ENCODE data around the gene OPCML.

OPCML gene

GRCh38 chr11:132638423-132638822 lies 893.9 kb downstream of the OPCML start:
- no peak for DNase-seq

- DNase-seq: no peak
These were observed 895.8 kb downstream of the OPCML start for GRCh38 chr11:132636523-132636922.

DNA sequence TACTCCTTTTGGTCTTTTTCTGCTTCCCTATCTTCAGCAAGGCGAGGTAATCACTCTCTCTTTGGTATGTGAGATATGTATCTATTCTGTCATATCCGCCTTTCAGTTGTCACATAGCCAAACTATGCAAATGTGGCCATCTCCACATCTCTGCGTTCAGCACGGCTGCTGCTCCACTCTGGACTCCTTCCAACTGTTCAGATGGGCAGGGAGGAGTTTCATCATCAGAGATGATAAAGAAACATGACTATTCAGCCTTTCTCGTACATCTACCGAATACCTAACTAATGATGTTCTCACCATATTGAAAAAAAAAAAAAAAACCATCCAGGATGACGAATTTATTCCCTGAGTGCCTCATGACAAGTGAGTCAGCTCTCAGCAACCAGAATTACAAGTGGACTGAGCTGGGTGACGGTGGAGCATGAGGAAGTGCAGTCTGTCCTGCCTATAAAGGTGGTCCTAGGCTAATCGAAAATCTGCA lies 899.6 kb downstream of the OPCML start:
- no peak for DNase-seq

- DNase-seq: no peak
These were observed 900.3 kb downstream of the OPCML start for GRCh38 chr11:132631989-132632388.

DNA sequence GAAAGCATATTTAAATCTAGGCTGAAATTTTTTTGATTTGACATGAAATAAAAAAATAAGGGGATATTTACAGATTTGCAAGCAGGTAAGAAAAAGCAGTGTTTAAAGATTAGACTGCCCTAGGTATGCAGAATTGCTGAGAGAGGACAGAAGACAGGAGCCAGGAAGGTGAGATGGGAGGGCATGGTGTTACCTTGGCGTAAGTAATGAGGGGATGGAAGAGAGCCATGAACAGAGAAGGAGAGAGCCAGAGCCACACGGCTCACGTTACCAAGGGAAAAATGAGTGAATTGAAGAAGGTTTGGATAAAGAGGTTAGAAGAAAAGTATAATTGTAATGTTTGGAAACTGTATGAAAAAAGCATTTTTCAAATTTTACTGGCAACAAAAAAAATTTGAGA lies 904.3 kb downstream of the OPCML start:
- no peak for DNase-seq

- no peak for DNase-seq
These were observed 905.9 kb downstream of the OPCML start for GRCh38 chr11:132626446-132626845.

- DNase-seq: no peak
These were observed 908.8 kb downstream of the OPCML start for GRCh38 chr11:132623511-132623910.

DNA sequence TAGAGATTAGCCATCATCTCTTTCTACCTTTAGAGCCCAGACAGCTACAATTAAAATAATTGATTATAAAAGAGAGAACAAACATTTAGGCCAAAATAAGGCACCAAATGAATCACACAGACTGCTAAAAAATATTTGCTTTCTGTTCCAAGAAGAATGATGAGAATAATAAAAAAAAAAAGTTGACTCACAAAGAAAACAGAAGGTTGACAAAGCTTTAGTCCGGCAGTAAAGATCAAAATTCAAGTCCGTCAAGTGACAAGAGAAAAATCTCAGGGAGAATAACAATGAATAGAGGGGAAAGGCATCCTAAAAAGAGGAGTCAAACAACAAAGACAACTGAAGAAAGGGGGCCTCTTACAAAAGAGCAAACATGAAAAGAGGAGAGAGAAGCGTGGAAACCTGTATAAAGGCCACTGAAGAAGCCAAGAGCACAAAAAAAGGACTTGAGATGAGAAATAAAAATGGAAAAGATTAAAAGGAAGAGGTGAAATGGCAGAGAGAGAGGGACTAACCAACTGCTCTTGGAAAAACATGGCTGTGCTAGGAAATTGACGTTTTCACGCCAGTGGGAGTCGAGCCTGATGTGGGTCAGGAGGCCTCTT lies 910.2 kb downstream of the OPCML start:
- no peak for DNase-seq

DNA sequence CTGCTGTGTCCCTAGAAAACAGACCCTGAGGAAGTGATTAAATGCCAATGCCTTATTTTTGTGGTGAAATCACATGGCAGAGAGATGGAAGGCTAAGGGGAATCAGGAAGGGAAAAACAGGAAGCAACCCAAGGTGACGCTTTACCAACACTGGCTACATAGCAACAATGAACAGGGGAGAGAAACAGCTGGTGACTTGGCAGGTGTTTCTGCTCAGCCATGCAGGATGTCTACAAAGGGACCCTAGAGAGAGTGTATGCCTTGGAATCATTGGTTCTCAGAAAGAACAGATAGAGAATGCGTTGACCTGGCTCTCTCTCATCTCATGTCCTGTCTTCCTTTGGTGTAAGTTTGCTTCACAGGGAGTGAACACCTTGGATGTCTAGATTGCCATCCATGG lies 911.9 kb downstream of the OPCML start:
- no peak for DNase-seq

DNA sequence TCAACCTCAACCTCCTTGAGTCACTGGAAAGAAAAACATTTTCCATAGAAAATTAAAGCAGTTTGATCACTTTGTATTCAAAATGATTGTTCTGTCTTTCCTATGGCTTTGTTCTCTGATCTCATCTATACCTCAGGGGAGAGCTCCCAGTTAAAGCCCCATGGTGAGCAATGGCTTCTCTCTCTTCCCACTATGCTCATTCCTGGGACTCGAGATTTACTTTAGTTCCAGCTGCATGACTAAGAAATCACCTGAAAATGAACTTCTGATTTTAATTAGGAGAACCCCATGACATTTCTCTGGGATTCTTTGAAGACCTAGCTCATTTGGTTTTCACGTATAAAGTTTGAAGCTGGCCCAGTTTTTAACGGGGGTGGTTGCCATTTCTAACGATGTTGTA lies 921.5 kb downstream of the OPCML start:
- no peak for DNase-seq

- DNase-seq: no peak
These were observed 922.1 kb downstream of the OPCML start for GRCh38 chr11:132610216-132610615.

DNA sequence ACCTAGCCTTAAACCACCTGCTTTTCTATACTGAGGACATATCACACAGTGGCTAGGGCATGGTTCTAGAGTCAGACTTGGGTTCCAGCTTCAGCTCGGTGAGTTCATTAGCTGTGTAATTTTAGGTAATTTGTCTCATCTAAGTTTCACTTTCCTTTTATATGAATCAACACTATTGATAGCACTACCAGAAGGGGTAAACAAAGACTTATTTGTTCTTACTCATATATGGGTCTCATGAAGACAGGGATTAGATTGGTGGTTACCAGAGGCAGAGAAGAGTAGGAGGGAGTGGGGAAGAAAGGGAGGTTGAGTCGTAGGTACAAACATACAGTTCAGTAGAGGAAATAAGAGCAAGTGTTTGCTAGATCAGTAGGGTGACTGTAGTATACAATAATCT lies 924.7 kb downstream of the OPCML start:
- DNase-seq: no peak

DNA sequence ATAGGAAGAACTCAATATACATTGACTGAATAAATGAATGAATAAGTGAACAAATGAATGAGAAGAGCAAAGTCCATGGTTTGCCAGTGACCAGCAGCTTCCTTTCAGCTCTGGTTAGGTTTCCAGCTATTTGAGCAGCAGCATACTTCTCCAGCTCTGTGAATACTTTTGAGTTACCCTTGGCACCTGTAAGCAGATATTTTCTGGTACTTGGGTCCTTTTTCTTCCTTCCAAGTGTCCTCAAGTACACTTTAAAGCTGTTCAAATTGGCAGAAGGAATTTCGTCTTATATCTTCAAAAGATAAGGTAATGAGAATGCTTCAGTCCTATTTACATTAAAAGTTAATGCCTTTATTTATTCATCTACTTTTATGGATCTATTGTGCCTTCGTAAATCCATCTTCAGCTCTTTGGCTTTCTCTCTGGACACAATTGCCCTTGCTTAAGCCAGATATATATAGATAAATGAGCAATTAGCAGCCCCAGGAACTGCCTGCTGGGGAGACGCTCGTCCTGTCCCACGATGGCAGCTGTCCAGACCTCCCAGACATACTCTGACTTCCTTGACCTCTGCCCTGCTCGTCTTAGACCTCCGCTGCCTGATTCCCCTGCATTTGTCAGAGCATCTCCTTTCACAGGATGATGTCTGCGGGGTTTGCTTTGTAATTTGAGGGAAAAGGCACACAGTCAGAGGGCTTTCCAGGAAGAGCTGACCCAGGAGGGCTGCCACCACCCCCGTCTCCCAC lies 926.3 kb downstream of the OPCML start:
- no peak for DNase-seq

- no peak for DNase-seq
These were observed 927.9 kb downstream of the OPCML start for GRCh38 chr11:132604431-132604830.

- DNase-seq: no peak
These were observed 930.4 kb downstream of the OPCML start for GRCh38 chr11:132601875-132602274.

GRCh38 chr11:132595711-132596134 lies 936.6 kb downstream of the OPCML start:
- DNase-seq: no peak

GRCh38 chr11:132595246-132595645 lies 937.1 kb downstream of the OPCML start:
- DNase-seq: no peak

- no peak for DNase-seq
These were observed 941.3 kb downstream of the OPCML start for GRCh38 chr11:132590986-132591385.

DNA sequence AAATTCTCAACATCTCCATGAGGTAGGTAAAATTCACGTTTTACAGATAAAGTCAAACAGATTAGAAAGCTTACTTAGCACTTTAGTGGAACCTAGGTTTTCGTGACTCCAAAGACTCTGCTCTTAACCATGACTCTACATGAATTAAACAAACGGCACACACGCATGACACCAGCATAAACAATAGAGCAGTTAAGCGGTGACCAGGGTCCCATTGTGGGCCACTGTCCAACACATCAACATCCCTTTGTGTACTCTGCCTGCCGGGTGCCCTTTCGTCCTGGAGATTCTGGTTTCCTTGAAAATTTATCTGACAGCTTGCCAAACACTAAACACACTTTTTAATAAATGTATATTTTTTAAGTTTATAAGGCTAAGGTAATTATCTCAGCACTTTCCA lies 941.7 kb downstream of the OPCML start:
- DNase-seq: no peak

- DNase-seq: no peak
These were observed 942.5 kb downstream of the OPCML start for GRCh38 chr11:132589791-132590190.

DNA sequence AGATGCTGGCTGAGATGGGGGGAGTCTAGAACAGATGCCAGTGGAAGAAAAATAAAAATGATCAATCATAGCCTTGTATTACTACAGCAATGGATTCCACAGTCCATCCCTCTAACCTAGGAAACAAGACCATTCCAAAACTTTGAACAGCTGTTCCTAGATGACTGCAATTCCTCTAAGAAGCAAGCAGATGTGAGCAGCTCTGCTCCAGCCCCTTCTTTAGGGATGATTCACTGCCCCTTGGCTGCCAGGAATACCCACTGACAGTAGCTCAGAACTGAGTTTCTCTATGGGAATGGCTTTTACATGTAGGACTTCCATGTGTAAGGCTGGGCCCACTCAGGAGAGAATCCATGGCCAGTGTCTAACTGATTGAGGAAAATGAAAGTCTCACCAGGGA lies 943.9 kb downstream of the OPCML start:
- DNase-seq: no peak

- DNase-seq: no peak
These were observed 944.6 kb downstream of the OPCML start for GRCh38 chr11:132587716-132588115.

DNA sequence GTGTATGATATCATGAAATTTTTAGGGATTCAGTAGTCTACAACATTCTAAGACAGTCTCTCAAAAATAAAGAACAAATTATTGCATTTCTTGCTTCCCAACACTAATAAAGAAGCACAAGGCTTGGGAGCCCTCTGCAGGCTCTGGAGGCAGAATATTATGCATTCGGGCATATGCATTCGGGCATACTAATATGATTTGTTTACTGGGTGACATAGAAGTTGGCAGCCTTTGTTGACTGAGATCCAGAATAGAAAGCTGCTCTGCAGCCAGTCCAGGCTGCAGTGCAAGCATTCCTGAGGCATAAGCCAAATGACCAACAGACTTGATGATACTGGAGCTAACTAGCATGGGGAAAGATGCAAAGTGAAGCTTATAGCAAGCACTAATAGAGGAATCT lies 945.5 kb downstream of the OPCML start:
- no peak for DNase-seq

DNA sequence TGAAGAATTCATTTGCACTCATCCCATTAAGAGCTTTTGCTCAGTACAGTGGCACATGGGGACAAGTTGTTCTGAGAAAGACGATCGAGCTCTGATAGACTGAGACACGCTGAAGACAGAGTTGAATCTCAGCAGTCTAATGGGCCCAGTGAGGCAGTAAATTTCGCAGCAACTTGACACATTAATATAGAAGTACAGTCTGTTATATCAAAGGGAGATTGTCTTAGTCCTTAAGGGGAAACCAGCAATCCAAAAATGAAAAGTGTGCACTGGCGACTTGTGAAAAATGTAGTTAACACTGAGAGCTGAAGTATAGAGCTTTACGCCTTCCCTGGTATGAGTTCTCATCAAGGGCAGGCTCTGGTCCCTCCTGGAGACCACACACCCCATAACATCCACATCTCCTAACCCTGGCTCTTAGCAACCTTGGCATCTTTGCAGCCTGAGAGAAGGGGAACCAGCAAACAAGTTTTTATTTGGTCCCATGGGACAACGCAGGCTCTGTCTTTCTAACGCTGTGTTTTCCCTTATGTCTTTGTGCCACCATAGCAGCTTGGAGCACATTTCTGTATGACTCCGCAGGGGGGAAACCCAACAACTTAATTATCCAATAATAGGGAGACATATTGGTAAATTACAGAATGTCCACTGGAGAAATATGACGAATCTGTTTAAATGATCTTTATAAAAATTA lies 952.5 kb downstream of the OPCML start:
- DNase-seq: no peak

Measured in activated T-cell treated with anti-CD3 and anti-CD28 coated beads for 4 hours (primary cell).